Left ventricle myocardium inferior (tissue), 1 donor: Measurements from ENCODE around the gene RANGAP1. TPM values are rescaled to one million over a fixed set of nuclear protein-coding genes. Genes with fewer than 3 reads are reported as not detected.

Source experiments
- DNase-seq: peaks from one replicate; pipeline ENCODE4 v3.0.0-alpha.2; 2020
- H3K27ac ChIP-seq: fragments of 200-600 bp; replicated peaks from 2 replicates; pipeline ENCODE4 v1.8.0; 2021
- H3K27me3 ChIP-seq: fragments of 200-600 bp; 2 replicates; pipeline ENCODE4 v1.8.0; 2021; ENCODE audit warnings: low read depth
- H3K36me3 ChIP-seq: fragments of 200-600 bp; 2 replicates; pipeline ENCODE4 v1.8.0; 2021
- H3K4me1 ChIP-seq: fragments of 200-600 bp; 2 replicates; pipeline ENCODE4 v1.8.0; 2021
- H3K4me3 ChIP-seq: fragments of 200-600 bp; 2 replicates; pipeline ENCODE4 v1.8.0; 2021; ENCODE audit warnings: mild to moderate bottlenecking, moderate library complexity
- H3K9me3 ChIP-seq: fragments of 200-600 bp; replicated peaks from 2 replicates; pipeline ENCODE4 v1.8.0; 2021
- CTCF ChIP-seq: fragments of 200-600 bp; IDR thresholded peaks from 2 replicates; pipeline ENCODE4 v1.8.0; 2021; ENCODE audit warnings: antibody characterized with exemption, mild to moderate bottlenecking, borderline replicate concordance
- intact Hi-C: fragments of 100-400 bp; cut with micrococcal nuclease; formaldehyde crosslinking; loops from one replicate; pipeline ENCODE4 v1.11.0; 2022
- total RNA-seq: library from RNA; stranded (reverse); fragmentation: NEBNext Ultra II Directional; extraction: Animal tissue kit (Norgen Biotek cat#: 25700); gene quantifications from one replicate; pipeline ENCODE4 v1.2.1, GENCODE V29; 2021
- donor health status: DM: no; HTN: yes; CAD: no; lungs with severe emphysema.

Gene RANGAP1
- total RNA-seq, 1 donor from 2014 or later = 36.4 TPM

- no peak for TF ChIP-seq CTCF
- Histone ChIP-seq H3K27me3 (no peaks in the 10 kb centered on the region), H3K27ac (peak overlapping the region; percentile 87), H3K4me1 (peaks cover 32% of the 10 kb centered on the region), H3K4me3 (peak overlapping the region; percentile 48), H3K9me3 (no peaks in the 10 kb centered on the region), H3K36me3 (peaks cover 64% of the 10 kb centered on the region)
- intact Hi-C loops = no loop called here
- no peak for DNase-seq
Observed at GRCh38 chr22:41216984-41217383, 69.0 kb downstream of the RANGAP1 start.

- TF ChIP-seq CTCF = no peak
- Histone ChIP-seq H3K9me3 (no peaks in the 10 kb centered on the region), H3K27me3 (no peaks in the 10 kb centered on the region), H3K4me3 (peak overlapping the region; percentile 48), H3K27ac (peak overlapping the region; percentile 87), H3K4me1 (peaks cover 32% of the 10 kb centered on the region), H3K36me3 (peaks cover 59% of the 10 kb centered on the region)
- intact Hi-C loops = no loop called here
- no peak for DNase-seq
Observed at GRCh38 chr22:41215926-41216325, 70.1 kb downstream of the RANGAP1 start.

GRCh38 chr22:41215409-41215808 lies 70.6 kb downstream of the RANGAP1 start:
- Histone ChIP-seq H3K36me3 (peaks cover 59% of the 10 kb centered on the region), H3K27me3 (no peaks in the 10 kb centered on the region), H3K27ac (peak overlapping the region; percentile 87), H3K4me1 (peaks cover 32% of the 10 kb centered on the region), H3K9me3 (no peaks in the 10 kb centered on the region), H3K4me3 (no peak overlapping the region)
- no peak for TF ChIP-seq CTCF
- intact Hi-C loops = no loop called here
- no peak for DNase-seq

- Histone ChIP-seq H3K4me3 (no peak overlapping the region), H3K4me1 (peaks cover 12% of the 10 kb centered on the region), H3K27me3 (no peaks in the 10 kb centered on the region), H3K9me3 (no peaks in the 10 kb centered on the region), H3K36me3 (peaks cover 29% of the 10 kb centered on the region), H3K27ac (no peak overlapping the region)
- no peak for TF ChIP-seq CTCF
- no peak for DNase-seq
- intact Hi-C loops = no loop called here
Observed at GRCh38 chr22:41206719-41207118, 79.3 kb downstream of the RANGAP1 start.

GRCh38 chr22:41204992-41205900 lies 80.7 kb downstream of the RANGAP1 start, which contains the start of gene L3MBTL2:
Gene L3MBTL2 (plus strand): TSS chr22:41205312. CDS start chr22:41205363, 51 bp downstream.
- DNase-seq = peak; percentile 98
- Histone ChIP-seq H3K27ac (peak within 1 kb of the TSS; percentile 80), H3K9me3 (no peaks in the 10 kb centered on the region), H3K4me1 (peaks cover 12% of the 10 kb centered on the region), H3K27me3 (no peaks in the 10 kb centered on the region), H3K4me3 (peak within 1 kb of the TSS; percentile 85), H3K36me3 (peaks cover 16% of the 10 kb centered on the region)
- no peak for TF ChIP-seq CTCF
- intact Hi-C loops = no loop called here
